ENCODE data around the gene ASB12. TPM values are rescaled to one million over a fixed set of nuclear protein-coding genes. Genes with fewer than 3 reads are reported as not detected.

ASB12 gene
- total RNA-seq, 1 experiment from 2014 or later: not detected

GRCh38 chrX:64184396-64184795, 46.0 kb downstream of the ASB12 start:
- Mint-ChIP-seq H3K27me3 (ENCODE audit: insufficient read depth, unreplicated experiment) (no peaks in the 10 kb centered on the region), H3K9me3 (ENCODE audit: unreplicated experiment) (no peaks in the 10 kb centered on the region), H3K36me3 (ENCODE audit: insufficient read depth, unreplicated experiment) (no peaks in the 10 kb centered on the region), H3K4me3 (ENCODE audit: unreplicated experiment) (no peak overlapping the region), H3K4me1 (ENCODE audit: low read depth, unreplicated experiment) (no peaks in the 10 kb centered on the region), H3K27ac (ENCODE audit: unreplicated experiment) (no peak overlapping the region)
- no TSS peak for BruUV-seq (replicated peaks)
- H3K4me1 ChIP-seq: peaks cover 7% of the 10 kb centered on the region
- TF ChIP-seq, protein P1, sequence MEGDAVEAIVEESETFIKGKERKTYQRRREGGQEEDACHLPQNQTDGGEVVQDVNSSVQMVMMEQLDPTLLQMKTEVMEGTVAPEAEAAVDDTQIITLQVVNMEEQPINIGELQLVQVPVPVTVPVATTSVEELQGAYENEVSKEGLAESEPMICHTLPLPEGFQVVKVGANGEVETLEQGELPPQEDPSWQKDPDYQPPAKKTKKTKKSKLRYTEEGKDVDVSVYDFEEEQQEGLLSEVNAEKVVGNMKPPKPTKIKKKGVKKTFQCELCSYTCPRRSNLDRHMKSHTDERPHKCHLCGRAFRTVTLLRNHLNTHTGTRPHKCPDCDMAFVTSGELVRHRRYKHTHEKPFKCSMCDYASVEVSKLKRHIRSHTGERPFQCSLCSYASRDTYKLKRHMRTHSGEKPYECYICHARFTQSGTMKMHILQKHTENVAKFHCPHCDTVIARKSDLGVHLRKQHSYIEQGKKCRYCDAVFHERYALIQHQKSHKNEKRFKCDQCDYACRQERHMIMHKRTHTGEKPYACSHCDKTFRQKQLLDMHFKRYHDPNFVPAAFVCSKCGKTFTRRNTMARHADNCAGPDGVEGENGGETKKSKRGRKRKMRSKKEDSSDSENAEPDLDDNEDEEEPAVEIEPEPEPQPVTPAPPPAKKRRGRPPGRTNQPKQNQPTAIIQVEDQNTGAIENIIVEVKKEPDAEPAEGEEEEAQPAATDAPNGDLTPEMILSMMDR (IDR thresholded peaks at IDR 0.05; ENCODE audit: insufficient read depth in 1 of 2, low read depth in 1 of 2, low read length in 1 of 2, severe bottlenecking in 1 of 2, unreplicated experiment in 1 of 2): no peak
- no peak for DNase-seq
- H3K9me3 ChIP-seq: no peaks in the 10 kb centered on the region
- intact Hi-C loops (cut with micrococcal nuclease; ENCODE audit: unreplicated experiment): loop anchor here (10.0 kb wide), 1 partner anchor 430 kb away; a partner anchor contains a TSS
- H3K36me3 ChIP-seq (ENCODE audit: control insufficient read depth, insufficient read depth, low read length): no peaks in the 10 kb centered on the region
- ChIA-PET POLR2A (no interaction called here), CTCF (no interaction called here)
- H3K4me3 ChIP-seq (ENCODE audit: low read depth, low read length): no peak overlapping the region
- no peaks in the 10 kb centered on the region for H3K27me3 ChIP-seq (replicated peaks; ENCODE audit: control insufficient read depth, insufficient read depth, low read length)

DNA sequence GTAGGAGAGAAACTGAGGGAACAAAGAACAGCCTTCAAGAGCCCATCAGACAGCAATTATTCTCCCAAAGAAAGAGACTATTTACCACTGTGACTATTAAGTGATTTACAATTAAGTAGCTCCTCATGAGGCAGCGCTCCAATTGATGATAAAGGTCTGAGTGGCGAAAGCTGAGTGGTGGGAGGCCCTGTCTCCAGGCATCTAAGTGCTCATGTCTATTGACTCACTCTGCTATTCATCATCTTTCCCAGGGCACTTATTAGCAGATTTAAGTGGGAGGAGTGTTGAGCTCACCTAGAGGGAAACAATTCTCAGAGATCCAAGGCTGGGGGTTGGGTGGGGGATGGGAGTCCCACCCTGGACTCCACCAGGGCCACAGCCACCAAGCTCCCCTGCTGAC, 48.2 kb downstream of the ASB12 start:
- no peaks in the 10 kb centered on the region for H3K9me3 Mint-ChIP-seq (ENCODE audit: unreplicated experiment)
- POLR2A ChIA-PET: no interaction called here

GRCh38 chrX:64176876-64177275, 53.5 kb downstream of the ASB12 start:
- H3K9me3 Mint-ChIP-seq (ENCODE audit: unreplicated experiment): no peaks in the 10 kb centered on the region
- no peak for DNase-seq

More for the DNA sequence above, 48.2 kb downstream of the ASB12 start:
- H3K4me1 Mint-ChIP-seq (ENCODE audit: low read depth, unreplicated experiment): no peaks in the 10 kb centered on the region
- H3K9me3 ChIP-seq: no peaks in the 10 kb centered on the region
- CTCF ChIA-PET: no interaction called here
- no peak overlapping the region for H3K27ac Mint-ChIP-seq (ENCODE audit: unreplicated experiment)
- H3K4me1 ChIP-seq: no peaks in the 10 kb centered on the region
- H3K27me3 Mint-ChIP-seq (ENCODE audit: insufficient read depth, unreplicated experiment): no peaks in the 10 kb centered on the region
- no peak overlapping the region for H3K4me3 Mint-ChIP-seq (ENCODE audit: unreplicated experiment)
- intact Hi-C loops (cut with micrococcal nuclease; ENCODE audit: unreplicated experiment): loop anchor here (10.0 kb wide), 1 partner anchor 427 kb away; a partner anchor contains a TSS
- TF ChIP-seq, protein P1 (IDR thresholded peaks at IDR 0.05; ENCODE audit: insufficient read depth in 1 of 2, low read depth in 1 of 2, low read length in 1 of 2, severe bottlenecking in 1 of 2, unreplicated experiment in 1 of 2): no peak
- no peaks in the 10 kb centered on the region for H3K27me3 ChIP-seq (replicated peaks; ENCODE audit: control insufficient read depth, insufficient read depth, low read length)
- no peak for DNase-seq
- H3K36me3 Mint-ChIP-seq (ENCODE audit: insufficient read depth, unreplicated experiment): no peaks in the 10 kb centered on the region
- H3K36me3 ChIP-seq (ENCODE audit: control insufficient read depth, insufficient read depth, low read length): no peaks in the 10 kb centered on the region
- no TSS peak for BruUV-seq (replicated peaks)
- H3K4me3 ChIP-seq (ENCODE audit: low read depth, low read length): no peak overlapping the region

More at GRCh38 chrX:64176876-64177275, 53.5 kb downstream of the ASB12 start:
- intact Hi-C loops (cut with micrococcal nuclease; ENCODE audit: unreplicated experiment): no loop called here
- H3K36me3 Mint-ChIP-seq (ENCODE audit: insufficient read depth, unreplicated experiment): no peaks in the 10 kb centered on the region
- ChIA-PET CTCF (no interaction called here), POLR2A (no interaction called here)
- no peaks in the 10 kb centered on the region for H3K36me3 ChIP-seq (ENCODE audit: control insufficient read depth, insufficient read depth, low read length)
- no peaks in the 10 kb centered on the region for H3K27me3 ChIP-seq (replicated peaks; ENCODE audit: control insufficient read depth, insufficient read depth, low read length)
- no TSS peak for BruUV-seq (replicated peaks)
- H3K4me3 Mint-ChIP-seq (ENCODE audit: unreplicated experiment): no peak overlapping the region
- no peaks in the 10 kb centered on the region for H3K4me1 ChIP-seq
- no peak overlapping the region for H3K4me3 ChIP-seq (ENCODE audit: low read depth, low read length)
- TF ChIP-seq, protein P1 (IDR thresholded peaks at IDR 0.05; ENCODE audit: insufficient read depth in 1 of 2, low read depth in 1 of 2, low read length in 1 of 2, severe bottlenecking in 1 of 2, unreplicated experiment in 1 of 2): no peak
- H3K27ac Mint-ChIP-seq (ENCODE audit: unreplicated experiment): no peak overlapping the region
- H3K27me3 Mint-ChIP-seq (ENCODE audit: insufficient read depth, unreplicated experiment): no peaks in the 10 kb centered on the region
- no peaks in the 10 kb centered on the region for H3K4me1 Mint-ChIP-seq (ENCODE audit: low read depth, unreplicated experiment)
- H3K9me3 ChIP-seq: no peaks in the 10 kb centered on the region

Other genes starting within 250 kb of the ASB12 start
- gene AMER1, start 24.9 kb downstream of the ASB12 start, total RNA-seq (2022): 11.0 and 11.8 TPM in 2 replicates
- 2.6 and 2.8 TPM in 2 replicates for gene MTMR8, start 164.8 kb upstream of the ASB12 start, total RNA-seq (2022)

Measured in Caco-2 (cell line).